H1 (cell line): ENCODE measurements around the gene VPS13D. TPM values are rescaled to one million over a fixed set of nuclear protein-coding genes. Genes with fewer than 3 reads are reported as not detected.

Experiments used
- CTCF ChIA-PET: fragments of 300-600 bp; sonication (Branson Sonifier 250); formaldehyde crosslinking; loops from one replicate; lab custom pipeline; 2021; ENCODE audit not compliant: partially characterized antibody; lab: Charles Lee
- POLR2A ChIA-PET: fragments of 300-600 bp; sonication (Branson Sonifier 250); formaldehyde crosslinking; loops from one replicate; lab custom pipeline; 2021; ENCODE audit warnings: inconsistent platforms; ENCODE audit not compliant: partially characterized antibody; lab: Charles Lee
- DNase-seq, 2 experiments: peaks; one replicate each; pipeline versions ENCODE4 v3.0.0 to v3.0.0-alpha.2; 2010 to 2022; ENCODE audit warnings: low spot score in 2 of 2, low read depth in 1 of 2, mixed read lengths in 1 of 2
- FAIRE-seq: peaks from 2 replicates; lab custom pipeline; 2011; peaks lifted over from hg19 to GRCh38; lab: Jason Lieb, UNC
- H2AFZ ChIP-seq: 2 replicates; pipeline ENCODE4 v1.8.1; 2012; ENCODE audit warnings: low read length, inconsistent platforms
- H2AK5ac ChIP-seq: 2 replicates; pipeline ENCODE4 v1.6.1; 2013; ENCODE audit warnings: low read depth, low read length
- H2BK120ac ChIP-seq: replicated peaks from 2 replicates; pipeline ENCODE3; 2013; ENCODE audit warnings: low read depth, low read length, inconsistent platforms
- H2BK12ac ChIP-seq: 2 replicates; pipeline ENCODE4 v1.6.1; 2013; ENCODE audit warnings: low read depth, low read length
- H2BK15ac ChIP-seq: 2 replicates; pipeline ENCODE4 v1.6.1; 2013; ENCODE audit warnings: low read length
- H2BK20ac ChIP-seq: 2 replicates; pipeline ENCODE4 v1.6.1; 2013; ENCODE audit warnings: low read length
- H2BK5ac ChIP-seq: 2 replicates; pipeline ENCODE4 v1.6.1; 2013; ENCODE audit warnings: low read depth, low read length
- H3K14ac ChIP-seq: 2 replicates; pipeline ENCODE4 v1.6.1; 2013; ENCODE audit warnings: inconsistent platforms; ENCODE audit not compliant: insufficient read length
- H3K18ac ChIP-seq: 2 replicates; pipeline ENCODE4 v1.6.1; 2013; ENCODE audit warnings: low read length; ENCODE audit errors: extremely low read depth
- H3K23ac ChIP-seq: 2 replicates; pipeline ENCODE4 v1.6.1; 2013; ENCODE audit warnings: inconsistent platforms; ENCODE audit not compliant: insufficient read length
- H3K23me2 ChIP-seq: 2 replicates; pipeline ENCODE4 v1.6.1; 2013; ENCODE audit warnings: low read depth, low read length
- H3K27ac ChIP-seq: 2 replicates; pipeline ENCODE4 v1.6.1; 2011; ENCODE audit warnings: low read depth, low read length, inconsistent platforms
- H3K27me3 ChIP-seq, 4 experiments: replicated peaks in 1 of 4; 1 replicate in 1 of 4; 2 replicates in 3 of 4; pipeline versions ENCODE4 v1.6.1 to v1.8.1; 2011 to 2013; ENCODE audit warnings: low read length in 3 of 4, mild to moderate bottlenecking in 3 of 4, inconsistent platforms in 2 of 4, mixed read lengths in 2 of 4, moderate library complexity in 1 of 4; ENCODE audit not compliant: control insufficient read depth in 3 of 4, insufficient read depth in 3 of 4; ENCODE audit errors: extremely low read depth in 1 of 4
- H3K36me3 ChIP-seq, 4 experiments: 2 replicates each; pipeline versions ENCODE4 v1.6.1 to v1.8.1; 2011 to 2013; ENCODE audit warnings: mild to moderate bottlenecking in 4 of 4, low read length in 3 of 4, moderate library complexity in 2 of 4, control low read depth in 1 of 4, inconsistent platforms in 1 of 4; ENCODE audit not compliant: insufficient read depth in 4 of 4, control insufficient read depth in 2 of 4
- H3K4ac ChIP-seq: replicated peaks from 2 replicates; pipeline ENCODE3; 2013; ENCODE audit warnings: low read length, low read depth, mixed read lengths, inconsistent platforms; ENCODE audit not compliant: insufficient read length
- H3K4me1 ChIP-seq, 4 experiments: replicated peaks in 1 of 4; 1 replicate in 1 of 4; 2 replicates in 3 of 4; pipeline versions ENCODE4 v1.6.1 to v1.8.1; 2011 to 2013; ENCODE audit warnings: low read length in 3 of 4, inconsistent platforms in 2 of 4, mixed read lengths in 1 of 4; ENCODE audit not compliant: insufficient read depth in 4 of 4, control insufficient read depth in 3 of 4
- H3K4me2 ChIP-seq, 2 experiments: 2 replicates each; pipeline versions ENCODE4 v1.6.1 to v1.8.1; 2011 to 2013; ENCODE audit warnings: low read depth in 2 of 2, low read length in 2 of 2, control low read depth in 1 of 2, inconsistent platforms in 1 of 2, mild to moderate bottlenecking in 1 of 2; ENCODE audit not compliant: insufficient read depth in 1 of 2
- H3K4me3 ChIP-seq, 4 experiments: fragments of 200-600, 300-600 bp in 1 of 4; sonication (generic), shearing (Covaris generic), sonication (Bioruptor Twin) in 1 of 4; 2 replicates each; pipeline versions ENCODE4 v1.5.1 to v1.8.1; 2011 to 2016; ENCODE audit warnings: low read length in 4 of 4, low read depth in 3 of 4, control low read depth in 2 of 4, inconsistent platforms in 2 of 4, mild to moderate bottlenecking in 2 of 4, mixed read lengths in 1 of 4, moderate library complexity in 1 of 4; ENCODE audit not compliant: insufficient read depth in 2 of 4; ENCODE audit errors: extremely low read depth in 1 of 4
- H3K56ac ChIP-seq: replicated peaks from 2 replicates; pipeline ENCODE3; 2013; ENCODE audit warnings: low read depth, mild to moderate bottlenecking, mixed read lengths, low read length, inconsistent platforms; ENCODE audit not compliant: insufficient read length
- H3K79me1 ChIP-seq: 2 replicates; pipeline ENCODE4 v1.6.1; 2013; ENCODE audit warnings: low read depth, low read length, control low read depth
- H3K79me2 ChIP-seq, 2 experiments: 2 replicates each; pipeline versions ENCODE4 v1.6.1 to v1.8.1; 2012 to 2013; ENCODE audit warnings: low read length in 2 of 2, mild to moderate bottlenecking in 2 of 2, inconsistent platforms in 1 of 2; ENCODE audit not compliant: insufficient read depth in 2 of 2, control insufficient read depth in 1 of 2
- H3K9ac ChIP-seq, 4 experiments: replicated peaks in 1 of 4; 1 replicate in 1 of 4; 2 replicates in 3 of 4; pipeline versions ENCODE4 v1.6.1 to v1.8.1; 2011 to 2013; ENCODE audit warnings: low read depth in 3 of 4, low read length in 3 of 4, control low read depth in 2 of 4, mild to moderate bottlenecking in 2 of 4, moderate library complexity in 2 of 4, inconsistent platforms in 1 of 4; ENCODE audit errors: extremely low read depth in 1 of 4
- H3K9me3 ChIP-seq, 2 experiments: 2 replicates each; pipeline versions ENCODE4 v1.6.1 to v1.8.1; 2012 to 2013; ENCODE audit warnings: mild to moderate bottlenecking in 2 of 2, moderate library complexity in 2 of 2, control low read depth in 1 of 2, inconsistent platforms in 1 of 2, low read depth in 1 of 2, low read length in 1 of 2, mixed read lengths in 1 of 2; ENCODE audit not compliant: insufficient read depth in 2 of 2
- H4K20me1 ChIP-seq, 2 experiments: replicated peaks in 1 of 2; 2 replicates each; pipeline versions ENCODE3 to v1.8.1; 2011 to 2013; ENCODE audit warnings: inconsistent platforms in 2 of 2, low read length in 2 of 2, mild to moderate bottlenecking in 1 of 2; ENCODE audit not compliant: insufficient read depth in 2 of 2, control insufficient read depth in 1 of 2
- H4K5ac ChIP-seq: 2 replicates; pipeline ENCODE4 v1.6.1; 2013; ENCODE audit warnings: low read length, low read depth, mixed read lengths, inconsistent platforms; ENCODE audit not compliant: insufficient read length
- H4K8ac ChIP-seq: 2 replicates; pipeline ENCODE4 v1.8.0; 2013; ENCODE audit warnings: mild to moderate bottlenecking, moderate library complexity, low read length, inconsistent platforms; ENCODE audit not compliant: insufficient read depth; ENCODE audit errors: extremely low read depth
- H4K91ac ChIP-seq: replicated peaks from 2 replicates; pipeline ENCODE3; 2013; ENCODE audit warnings: low read length, mixed read lengths, inconsistent platforms; ENCODE audit not compliant: insufficient read length
- BACH1 ChIP-seq: IDR thresholded peaks from 2 replicates; pipeline ENCODE4 v1.6.1; 2012; ENCODE audit warnings: low read length, improper control_type of control experiment
- CHD1 ChIP-seq: IDR thresholded peaks from 2 replicates; pipeline ENCODE4 v1.6.1; 2012; ENCODE audit warnings: low read depth, low read length, improper control_type of control experiment
- HDAC2 ChIP-seq, 2 experiments: fragments of 300-600 bp in 1 of 2; sonication (generic) in 1 of 2; IDR thresholded peaks; 2 replicates each; pipeline ENCODE4 v1.6.1; 2011 to 2012; ENCODE audit warnings: low read depth in 2 of 2, low read length in 2 of 2, mild to moderate bottlenecking in 2 of 2, moderate library complexity in 2 of 2, borderline replicate concordance in 1 of 2, inconsistent platforms in 1 of 2
- MAFK ChIP-seq: IDR thresholded peaks from 2 replicates; pipeline ENCODE4 v1.6.1; 2012; ENCODE audit warnings: low read depth, mild to moderate bottlenecking, improper control_type of control experiment, low read length
- POLR2AphosphoS5 ChIP-seq: IDR thresholded peaks from 2 replicates; pipeline ENCODE4 v1.6.1; 2011; ENCODE audit warnings: low read depth, low read length
- TAF1 ChIP-seq: IDR thresholded peaks from 2 replicates; pipeline ENCODE4 v1.6.1; 2011; ENCODE audit warnings: mild to moderate bottlenecking, low read depth, low read length
- WGBS, 2 experiments: shearing (Covaris generic) in 1 of 2; methylation state at CpG; one replicate each; pipeline versions ENCODE4 v1.1.6 to v1.1.7; 2013 to 2015; ENCODE audit warnings: low lambda C conversion rate in 2 of 2, mixed read lengths in 2 of 2, inconsistent platforms in 1 of 2, low coverage in 1 of 2, missing lambda C conversion rate in 1 of 2; ENCODE audit not compliant: insufficient replicate concordance in 2 of 2, insufficient coverage in 1 of 2, insufficient read length in 1 of 2; ENCODE audit errors: extremely low coverage in 1 of 2, missing lambda C conversion rate in 1 of 2; 5-methylcytosine and 5-hydroxymethylcytosine counted together
- polyA plus RNA-seq, 7 experiments: library from polyadenylated mRNA; depleted of rRNA in 3 of 7; stranded (reverse) in 5 of 7; unstranded in 2 of 7; fragments of >200 nt in 5 of 7; fragments of 200-250 nt in 2 of 7; gene quantifications; 1 replicate in 5 of 7; 2 replicates in 1 of 7; 4 replicates in 1 of 7; pipeline versions ENCODE4 v1.2.1 to v1.2.3, GENCODE V29; 2011 to 2013; ENCODE audit warnings: missing spikeins in 2 of 7, mixed read lengths in 2 of 7
- total RNA-seq: library from RNA; stranded (reverse); fragmentation: NEBNext Ultra II Directional; extraction: Animal tissue kit (Norgen Biotek cat#: 25700); gene quantifications from 2 replicates; pipeline ENCODE4 v1.2.1, GENCODE V29; 2021

Gene VPS13D
- total and polyA plus RNA-seq, 2 of the 8 experiments (the other 6 are each of a cell fraction or from before 2014, with no cell fraction given): 10.9 to 31.2 TPM

DNA sequence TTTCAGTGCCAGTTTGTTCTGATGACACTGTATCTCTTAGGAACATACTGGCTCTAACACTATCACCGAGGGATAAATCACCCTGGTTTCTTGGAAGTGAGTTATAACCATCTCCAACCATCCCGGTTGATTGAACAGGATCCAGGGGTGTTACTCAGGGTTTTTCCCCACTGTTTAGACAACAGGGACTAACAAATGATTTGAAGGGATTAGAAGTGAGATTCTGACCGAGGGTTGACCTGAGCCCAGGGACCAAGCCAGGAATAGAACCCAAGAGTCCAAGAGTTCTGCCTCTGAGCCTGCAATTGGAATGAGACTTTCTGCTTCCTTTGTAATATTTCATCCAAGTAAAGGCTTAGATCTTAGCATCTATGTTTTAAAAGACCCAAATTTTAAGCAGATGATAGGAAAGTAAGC, 234.2 kb downstream of the VPS13D start:
- H4K8ac ChIP-seq: no peak overlapping the region
- no peak overlapping the region for H3K27ac ChIP-seq
- no peak overlapping the region for H2BK120ac ChIP-seq
- no peaks in the 10 kb centered on the region for H3K23me2 ChIP-seq
- H2BK12ac ChIP-seq: no peak overlapping the region
- no peak overlapping the region for H4K5ac ChIP-seq
- no peak overlapping the region for H3K4me3 ChIP-seq
- H2AFZ ChIP-seq: no peak overlapping the region
- POLR2A ChIA-PET: no interaction called here
- 94% methylated on average over 3 of the region's 3 CpGs; no CpG with 5 or more reads in 1 of the 2 experiments for WGBS, 2 experiments
- no peak overlapping the region for H3K23ac ChIP-seq
- H3K56ac ChIP-seq: no peak overlapping the region
- H2AK5ac ChIP-seq: no peak overlapping the region
- no peak overlapping the region for H3K14ac ChIP-seq
- no peak overlapping the region for H2BK20ac ChIP-seq
- no peaks in the 10 kb centered on the region for H3K79me2 ChIP-seq
- H3K4me1 ChIP-seq: no peaks in the 10 kb centered on the region; a peak in 1 of 7 replicates
- H3K9ac ChIP-seq: no peak overlapping the region
- TF ChIP-seq MAFK: no peak
- no peak for TF ChIP-seq CHD1
- TF ChIP-seq HDAC2 (IDR thresholded peaks at IDR 0.05; ENCODE audit: borderline replicate concordance in 1 of 2, low read depth in 2 of 2, low read length in 2 of 2): no peak
- no peak for TF ChIP-seq POLR2AphosphoS5
- TF ChIP-seq BACH1: no peak
- TF ChIP-seq TAF1: no peak
- TF ChIP-seq, all 59 proteins: peak for 0
- Histone ChIP-seq H3K36me3 (no peaks in the 10 kb centered on the region), H3K79me1 (no peaks in the 10 kb centered on the region), H2BK15ac (no peak overlapping the region), H3K18ac (no peak overlapping the region), H2BK5ac (no peak overlapping the region), H3K4me2 (no peak overlapping the region), H4K20me1 (no peaks in the 10 kb centered on the region), H3K9me3 (no peaks in the 10 kb centered on the region), H4K91ac (no peak overlapping the region), H3K4ac (no peak overlapping the region), H3K27me3 (no peaks in the 10 kb centered on the region)
- DNase-seq (no peak), FAIRE-seq (no peak)
- CTCF ChIA-PET: interaction anchor here (1.7 kb wide), 1 partner anchor 13 kb away, joined by 3 read pairs; no protein-coding TSS in a partner anchor
